ENCODE results near the gene PDLIM4.

The PDLIM4 gene

GRCh38 chr5:132213666-132214065 is 43.8 kb upstream of the PDLIM4 start:
- TF ChIP-seq, protein P1, sequence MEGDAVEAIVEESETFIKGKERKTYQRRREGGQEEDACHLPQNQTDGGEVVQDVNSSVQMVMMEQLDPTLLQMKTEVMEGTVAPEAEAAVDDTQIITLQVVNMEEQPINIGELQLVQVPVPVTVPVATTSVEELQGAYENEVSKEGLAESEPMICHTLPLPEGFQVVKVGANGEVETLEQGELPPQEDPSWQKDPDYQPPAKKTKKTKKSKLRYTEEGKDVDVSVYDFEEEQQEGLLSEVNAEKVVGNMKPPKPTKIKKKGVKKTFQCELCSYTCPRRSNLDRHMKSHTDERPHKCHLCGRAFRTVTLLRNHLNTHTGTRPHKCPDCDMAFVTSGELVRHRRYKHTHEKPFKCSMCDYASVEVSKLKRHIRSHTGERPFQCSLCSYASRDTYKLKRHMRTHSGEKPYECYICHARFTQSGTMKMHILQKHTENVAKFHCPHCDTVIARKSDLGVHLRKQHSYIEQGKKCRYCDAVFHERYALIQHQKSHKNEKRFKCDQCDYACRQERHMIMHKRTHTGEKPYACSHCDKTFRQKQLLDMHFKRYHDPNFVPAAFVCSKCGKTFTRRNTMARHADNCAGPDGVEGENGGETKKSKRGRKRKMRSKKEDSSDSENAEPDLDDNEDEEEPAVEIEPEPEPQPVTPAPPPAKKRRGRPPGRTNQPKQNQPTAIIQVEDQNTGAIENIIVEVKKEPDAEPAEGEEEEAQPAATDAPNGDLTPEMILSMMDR (IDR thresholded peaks at IDR 0.05) = no peak
- no peak for TF ChIP-seq ZFX (IDR thresholded peaks at IDR 0.05; ENCODE audit: borderline replicate concordance)
- no peak overlapping the region for H3K27ac ChIP-seq

DNA sequence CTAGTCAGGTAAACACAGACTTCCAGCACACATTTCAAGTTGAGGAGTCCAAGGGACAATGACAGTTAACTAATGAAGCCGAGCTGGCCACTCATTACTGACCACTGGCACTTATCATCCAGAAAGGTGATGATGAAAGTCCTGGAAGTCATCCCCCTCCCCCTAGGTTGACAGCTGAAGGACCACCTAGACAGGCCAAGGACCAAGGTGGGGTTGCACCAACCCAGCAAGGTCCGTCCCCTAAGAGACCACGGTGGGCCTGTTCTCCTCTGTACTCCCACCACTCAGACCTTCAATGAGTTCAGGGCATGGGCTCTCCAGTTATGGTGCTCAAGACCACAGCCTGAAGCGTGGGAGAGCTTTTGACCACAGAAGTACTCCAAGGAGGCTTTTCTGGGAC is 43.0 kb upstream of the PDLIM4 start:
- no peak for TF ChIP-seq ZFX (IDR thresholded peaks at IDR 0.05; ENCODE audit: borderline replicate concordance)
- TF ChIP-seq, protein P1 (IDR thresholded peaks at IDR 0.05) = no peak
- no peak overlapping the region for H3K27ac ChIP-seq

DNA sequence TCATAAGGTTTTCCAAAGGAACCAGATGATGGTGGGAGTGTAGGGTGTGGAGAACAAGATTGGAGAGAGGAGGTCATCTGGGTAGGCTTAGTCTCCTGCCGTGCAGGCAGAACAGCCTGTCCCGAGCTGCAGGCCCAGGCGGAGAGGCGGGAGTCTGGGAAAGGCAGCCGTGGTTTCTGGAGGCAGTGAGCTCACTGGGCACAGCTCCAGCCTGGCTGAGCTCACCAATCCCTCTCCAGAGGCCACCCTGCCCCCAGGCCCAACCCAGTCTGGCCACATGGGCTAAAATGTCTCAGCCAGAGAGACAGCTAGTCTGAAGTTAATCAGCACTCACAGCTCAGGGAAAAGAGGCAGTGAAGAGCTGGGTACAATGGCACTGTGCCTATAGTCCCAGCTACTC is 42.2 kb upstream of the PDLIM4 start:
- H3K27ac ChIP-seq = no peak overlapping the region

DNA sequence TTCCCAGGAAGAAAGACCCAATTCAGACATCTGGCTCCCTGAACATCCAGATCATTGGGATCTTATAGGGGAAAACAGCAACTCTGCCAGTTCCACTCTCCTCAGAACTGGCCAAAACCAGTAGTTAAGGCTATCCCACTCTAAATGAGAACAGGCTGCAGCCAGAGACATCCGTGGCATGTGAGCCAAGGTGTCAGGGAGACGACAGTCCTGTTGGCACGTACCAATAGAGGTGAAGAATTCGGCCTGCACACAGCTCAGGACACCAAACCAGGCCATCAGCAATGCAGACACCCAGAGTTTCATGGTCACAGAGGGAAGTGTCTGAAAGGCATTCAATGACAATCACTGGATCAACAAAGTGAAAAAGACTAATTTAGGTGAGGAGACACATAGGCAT is 39.2 kb upstream of the PDLIM4 start:
- no peak for TF ChIP-seq ZFX (IDR thresholded peaks at IDR 0.05; ENCODE audit: borderline replicate concordance)
- TF ChIP-seq, protein P1 (IDR thresholded peaks at IDR 0.05) = no peak
- H3K27ac ChIP-seq = no peak overlapping the region

More for the DNA sequence above, 42.2 kb upstream of the PDLIM4 start:
- TF ChIP-seq, protein P1 (IDR thresholded peaks at IDR 0.05) = no peak
- TF ChIP-seq ZFX (IDR thresholded peaks at IDR 0.05; ENCODE audit: borderline replicate concordance) = no peak

GRCh38 chr5:132219289-132219970 is 38.1 kb upstream of the PDLIM4 start:
- no peak for TF ChIP-seq ZFX (IDR thresholded peaks at IDR 0.05; ENCODE audit: borderline replicate concordance)
- TF ChIP-seq, protein P1 (IDR thresholded peaks at IDR 0.05) = no peak
- H3K27ac ChIP-seq = no peak overlapping the region

GRCh38 chr5:132219981-132220380 is 37.5 kb upstream of the PDLIM4 start:
- H3K27ac ChIP-seq = no peak overlapping the region
- TF ChIP-seq, protein P1 (IDR thresholded peaks at IDR 0.05) = no peak
- TF ChIP-seq ZFX (IDR thresholded peaks at IDR 0.05; ENCODE audit: borderline replicate concordance) = no peak

GRCh38 chr5:132220491-132220890 is 37.0 kb upstream of the PDLIM4 start:
- TF ChIP-seq ZFX (IDR thresholded peaks at IDR 0.05; ENCODE audit: borderline replicate concordance) = no peak
- TF ChIP-seq, protein P1 (IDR thresholded peaks at IDR 0.05) = no peak
- no peak overlapping the region for H3K27ac ChIP-seq

All from 22Rv1 (cell line).